MV-4-11 (cell line): ENCODE measurements around the gene C5orf47.

Experiments used
- DNase-seq: peaks from one replicate; lab custom pipeline; 2025; lab: John Stamatoyannopoulos, UW

C5orf47 gene

GRCh38 chr5:174044466-174045254 is 55.7 kb downstream of the C5orf47 start:
- no peak for DNase-seq

GRCh38 chr5:174045470-174046025 is 56.6 kb downstream of the C5orf47 start, which contains the start of gene NSG2:
TSS of gene NSG2 (plus strand) at chr5:174045706. CDS start at chr5:174046756, 1,050 bp downstream.
- DNase-seq: peak; percentile 73

GRCh38 chr5:174046558-174046957 is 57.6 kb downstream of the C5orf47 start:
- DNase-seq: no peak

DNA sequence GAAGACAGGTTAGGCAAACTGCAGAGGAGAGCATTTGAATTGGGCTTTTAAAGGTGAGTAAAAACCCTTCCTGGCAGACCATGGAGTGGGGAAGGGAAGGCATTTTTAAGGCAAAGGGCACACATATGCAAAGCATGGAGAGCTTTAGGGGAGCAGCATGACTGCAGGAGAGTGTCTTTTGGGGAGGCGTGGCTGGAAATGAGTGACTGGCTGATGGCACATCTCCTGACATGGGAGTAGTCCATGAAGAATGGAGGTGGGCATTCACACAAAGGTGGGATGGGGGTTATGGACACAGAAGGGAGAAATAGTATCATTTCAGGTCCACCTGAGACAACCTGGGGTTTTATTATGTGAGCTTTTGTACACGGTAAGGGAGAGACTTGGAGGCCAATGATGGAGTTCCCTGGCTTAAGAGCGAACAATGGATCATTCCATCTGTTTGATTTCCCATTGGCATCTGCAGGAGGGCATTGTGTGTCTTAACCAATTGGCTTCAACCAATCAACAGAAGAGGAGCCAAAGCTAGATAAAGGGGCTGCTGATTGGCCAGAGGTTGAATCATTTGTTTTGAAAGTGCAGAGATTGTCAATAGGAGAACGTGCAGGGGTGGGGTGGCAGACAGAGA is 58.6 kb downstream of the C5orf47 start:
- DNase-seq: no peak

DNA sequence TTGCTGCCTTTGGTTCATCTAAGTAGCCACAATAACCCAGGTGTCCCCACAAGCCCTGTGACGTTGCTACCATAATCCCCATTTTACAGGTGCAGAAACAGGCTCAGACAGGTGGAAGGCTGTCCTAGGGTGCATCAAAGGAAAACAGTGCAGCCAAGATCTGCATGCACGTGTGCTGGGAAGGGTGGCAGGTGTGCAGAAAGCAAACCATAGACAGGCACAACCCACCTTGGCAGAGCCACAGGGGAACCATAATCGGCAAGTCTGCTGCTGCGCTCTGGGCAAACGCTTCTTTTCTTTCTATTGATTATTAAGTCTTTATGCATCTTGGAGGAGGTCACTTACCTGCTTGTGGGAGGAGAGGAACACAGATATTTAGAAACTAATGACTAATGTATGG is 63.7 kb downstream of the C5orf47 start:
- no peak for DNase-seq

DNA sequence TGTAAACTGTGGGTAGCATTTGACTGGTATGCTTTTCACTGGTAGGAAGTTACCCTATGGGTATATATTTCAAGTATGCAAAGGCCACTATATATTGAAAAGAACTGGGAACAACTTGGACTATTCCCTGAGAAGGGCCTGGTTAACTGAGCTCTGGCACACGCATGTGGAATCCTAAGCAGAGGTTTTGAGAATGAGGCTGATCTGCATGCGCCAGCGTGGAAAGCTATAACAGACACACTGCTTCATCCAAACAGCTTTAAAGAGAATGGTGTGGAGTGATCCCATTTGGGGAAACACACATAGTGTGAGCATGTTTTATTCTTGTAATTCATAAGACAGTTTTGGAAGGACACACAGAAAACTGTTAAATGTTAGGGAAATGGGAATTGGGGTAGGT is 64.9 kb downstream of the C5orf47 start:
- no peak for DNase-seq
